ENCODE data around the gene SELENOK. TPM values are rescaled to one million over a fixed set of nuclear protein-coding genes. Genes with fewer than 3 reads are reported as not detected.

SELENOK gene
- total and polyA plus RNA-seq, 5 experiments from 2014 or later: 37.7 to 176 (median 102) TPM

DNA sequence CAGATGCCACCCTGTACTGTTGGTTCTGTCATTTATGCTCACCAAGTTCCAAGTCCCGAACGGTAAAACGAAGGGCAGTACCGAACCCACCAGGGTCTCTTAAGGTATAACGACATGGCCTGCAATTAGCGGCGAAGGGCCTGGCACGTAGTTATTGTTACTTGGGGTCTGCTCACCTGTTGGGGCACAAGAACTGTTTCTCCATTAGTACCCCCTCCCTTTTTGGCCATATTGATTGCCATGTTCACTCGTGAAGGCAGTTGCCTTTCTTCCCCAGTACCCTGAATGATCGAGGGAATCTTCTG is 44.9 kb downstream of the SELENOK start:
- Mint-ChIP-seq H3K27ac (no peak overlapping the region), H3K36me3 (no peaks in the 10 kb centered on the region), H3K4me1 (peaks cover 1 to 10% (median 7%) of the 10 kb centered on the region in 4 donors), H3K27me3 (peaks cover 32 to 85% (median 49%) of the 10 kb centered on the region in 5 donors), H3K9me3 (no peaks in the 10 kb centered on the region), H3K4me3 (peak overlapping the region; percentile 22 to 77 (median 68))
- DNase-seq (no peak), ATAC-seq (no peak)
- POLR2A ChIA-PET: no interaction called here

DNA sequence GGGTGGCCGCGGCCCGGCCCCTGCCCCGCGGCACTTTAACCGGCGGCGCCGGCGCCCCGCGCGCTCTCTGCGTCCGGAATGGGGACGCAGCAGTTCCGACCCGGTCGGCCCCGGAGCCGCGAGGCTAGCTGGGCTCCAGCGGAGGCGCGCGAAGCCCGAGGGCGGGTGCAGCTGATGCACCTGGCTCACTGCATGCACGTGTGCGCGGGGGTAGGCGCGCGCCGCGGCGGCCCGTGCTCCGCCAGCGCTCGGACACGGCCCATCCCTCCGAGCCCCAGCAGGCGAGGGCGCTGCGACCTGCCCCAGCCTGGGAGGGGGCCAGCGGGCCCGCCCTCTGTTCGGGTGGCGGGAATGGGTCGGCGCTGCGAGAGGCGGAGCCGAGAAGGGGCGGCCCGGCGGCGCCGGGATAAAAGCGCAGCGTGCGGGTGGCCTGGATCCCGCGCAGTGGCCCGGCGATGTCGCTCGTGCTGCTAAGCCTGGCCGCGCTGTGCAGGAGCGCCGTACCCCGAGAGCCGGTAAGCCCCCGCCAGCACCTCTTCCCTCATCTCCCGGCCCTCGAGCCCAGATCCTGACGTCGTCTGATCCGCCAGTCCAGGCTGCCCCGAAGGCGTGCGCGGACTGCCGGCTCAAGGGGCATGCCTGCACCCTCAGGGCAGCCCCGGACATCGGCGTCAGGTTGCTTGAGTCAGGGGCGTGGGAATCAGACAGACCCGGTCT is 45.4 kb downstream of the SELENOK start, which contains the start of the genes CHDH and IL17RB:
CHDH (minus strand) TSS at position 286 of the 717 bp plus-strand sequence. CDS start 22,411 bp downstream, outside the sequence.
IL17RB (plus strand) TSS at position 435 of the 717 bp plus-strand sequence; CDS start at position 456, 21 bp downstream.
- peak within 1 kb of the TSS; percentile 22 to 77 (median 70) for H3K4me3 Mint-ChIP-seq
- DNase-seq: no peak
- peaks cover 1 to 10% (median 7%) of the 10 kb centered on the region in 4 donors for H3K4me1 Mint-ChIP-seq
- ATAC-seq: peak; percentile 35 to 47
- H3K27me3 Mint-ChIP-seq: peaks cover 30 to 80% (median 48%) of the 10 kb centered on the region in 5 donors
- no peak within 1 kb of the TSS for H3K27ac Mint-ChIP-seq
- H3K36me3 Mint-ChIP-seq: no peaks in the 10 kb centered on the region
- H3K9me3 Mint-ChIP-seq: no peaks in the 10 kb centered on the region
- POLR2A ChIA-PET: no interaction called here

DNA sequence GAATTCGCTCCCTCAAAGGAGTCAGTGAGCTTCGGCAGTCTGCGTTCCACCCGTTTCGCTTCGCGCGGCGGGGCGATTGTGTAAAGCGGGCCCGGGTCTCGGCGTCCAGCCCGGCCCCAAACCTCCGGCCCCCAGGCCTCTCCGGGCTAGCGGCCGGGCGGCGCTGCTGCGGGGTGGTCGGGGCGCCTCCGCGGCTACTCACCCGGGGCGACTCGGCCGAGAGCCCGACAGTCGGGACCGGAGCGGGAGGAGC is 45.9 kb downstream of the SELENOK start:
- H3K27me3 Mint-ChIP-seq: peaks cover 25 to 75% (median 43%) of the 10 kb centered on the region in 5 donors
- H3K4me1 Mint-ChIP-seq: peaks cover 1 to 10% (median 7%) of the 10 kb centered on the region in 4 donors
- no peak overlapping the region for H3K27ac Mint-ChIP-seq
- no peaks in the 10 kb centered on the region for H3K36me3 Mint-ChIP-seq
- no peak for ATAC-seq
- no peak for DNase-seq
- POLR2A ChIA-PET: no interaction called here
- peak overlapping the region in 9 of 10 donors; percentile 15 to 74 (median 43) for H3K4me3 Mint-ChIP-seq
- no peaks in the 10 kb centered on the region for H3K9me3 Mint-ChIP-seq

DNA sequence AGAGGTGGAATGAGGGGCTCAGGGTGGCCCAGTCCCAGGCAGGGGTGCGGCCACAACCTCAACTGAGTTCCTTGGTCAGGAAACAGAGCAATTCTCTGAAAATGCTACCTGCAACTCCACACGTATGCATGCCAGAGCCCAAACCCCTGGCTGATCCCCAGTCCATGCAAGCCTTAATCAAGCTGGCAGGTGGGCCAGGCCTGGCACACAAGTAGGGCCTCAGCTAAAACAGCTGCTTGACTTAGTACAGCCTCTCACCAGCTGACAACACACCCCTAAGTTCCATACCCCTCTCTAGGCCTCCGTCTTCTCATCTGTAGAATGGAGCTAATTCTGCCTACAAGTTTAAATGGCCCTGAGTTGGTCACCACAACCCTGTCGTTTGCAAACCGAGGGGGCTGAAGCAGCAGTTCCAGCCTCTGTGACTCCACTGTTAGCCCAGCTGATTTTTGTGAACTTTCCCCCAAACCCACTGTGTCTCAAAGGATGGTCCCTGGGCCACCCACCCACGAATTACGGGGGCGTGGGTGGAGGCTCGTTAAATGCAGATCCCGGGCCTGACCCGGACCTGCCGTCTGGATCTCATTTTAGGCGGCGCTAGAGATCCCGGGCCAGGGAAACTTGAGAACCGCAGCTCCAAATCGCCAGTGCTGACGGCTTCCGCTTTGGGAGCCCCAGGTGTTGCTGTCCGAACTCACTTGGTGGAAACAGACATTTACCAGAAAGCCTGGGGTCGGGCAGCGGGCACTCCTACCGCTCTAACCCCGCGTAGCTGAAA is 46.4 kb downstream of the SELENOK start:
- ATAC-seq: no peak
- H3K27ac Mint-ChIP-seq: no peak overlapping the region
- no peaks in the 10 kb centered on the region for H3K36me3 Mint-ChIP-seq
- peak overlapping the region; percentile 15 to 74 (median 64) for H3K4me3 Mint-ChIP-seq
- no peaks in the 10 kb centered on the region for H3K9me3 Mint-ChIP-seq
- peaks cover 1 to 10% (median 7%) of the 10 kb centered on the region in 4 donors for H3K4me1 Mint-ChIP-seq
- DNase-seq: no peak
- H3K27me3 Mint-ChIP-seq: peaks cover 25 to 73% (median 42%) of the 10 kb centered on the region in 5 donors
- POLR2A ChIA-PET: no interaction called here

DNA sequence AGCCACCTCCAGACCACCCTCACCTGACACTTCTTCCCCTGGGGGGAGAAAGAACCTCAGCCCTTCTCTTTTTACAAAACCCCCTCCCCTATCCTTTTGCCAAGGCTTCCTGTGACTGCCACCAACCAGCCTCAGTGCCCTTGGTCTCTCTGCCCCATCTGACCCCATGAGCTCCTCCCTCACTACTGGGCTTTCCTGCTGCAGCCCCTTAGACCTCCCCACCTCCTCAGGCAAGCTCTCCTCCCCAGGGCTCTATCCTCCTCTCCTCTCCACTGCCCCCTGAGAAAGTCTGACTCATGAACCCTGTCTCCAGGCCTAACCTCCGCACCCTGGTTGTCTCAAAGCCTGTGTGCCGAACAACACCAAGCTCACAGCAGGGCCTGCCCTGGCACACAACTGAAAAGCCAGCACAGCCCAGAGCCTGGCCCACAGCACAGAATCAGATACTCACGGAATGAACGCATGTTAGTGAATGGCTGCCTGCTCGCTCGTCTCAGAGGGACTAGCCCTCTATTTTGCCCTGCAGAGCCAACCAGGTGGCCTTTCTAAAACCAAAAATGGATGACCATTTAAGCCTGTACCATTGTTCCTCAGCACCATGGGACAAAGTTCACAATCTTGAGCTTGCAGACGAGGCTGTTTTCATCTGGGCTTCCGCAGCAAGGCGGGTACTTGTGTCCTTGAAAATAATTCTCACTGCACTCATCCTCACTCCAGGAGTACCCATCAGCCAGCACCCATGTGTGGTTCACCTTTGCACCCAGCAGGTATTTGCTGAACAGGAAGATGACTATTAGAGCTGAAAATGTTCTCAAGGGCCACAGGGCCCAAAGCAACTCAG is 47.2 kb downstream of the SELENOK start:
- H3K9me3 Mint-ChIP-seq: no peaks in the 10 kb centered on the region
- H3K27me3 Mint-ChIP-seq: peaks cover 25 to 67% (median 38%) of the 10 kb centered on the region in 5 donors
- H3K4me3 Mint-ChIP-seq: peak overlapping the region in 7 of 10 donors; percentile 18 to 73 (median 39)
- no peak for DNase-seq
- H3K27ac Mint-ChIP-seq: peak overlapping the region in 1 of 10 donors; percentile 5
- ATAC-seq: no peak
- H3K36me3 Mint-ChIP-seq: no peaks in the 10 kb centered on the region
- H3K4me1 Mint-ChIP-seq: peaks cover 1 to 10% (median 7%) of the 10 kb centered on the region in 4 donors
- POLR2A ChIA-PET: no interaction called here

DNA sequence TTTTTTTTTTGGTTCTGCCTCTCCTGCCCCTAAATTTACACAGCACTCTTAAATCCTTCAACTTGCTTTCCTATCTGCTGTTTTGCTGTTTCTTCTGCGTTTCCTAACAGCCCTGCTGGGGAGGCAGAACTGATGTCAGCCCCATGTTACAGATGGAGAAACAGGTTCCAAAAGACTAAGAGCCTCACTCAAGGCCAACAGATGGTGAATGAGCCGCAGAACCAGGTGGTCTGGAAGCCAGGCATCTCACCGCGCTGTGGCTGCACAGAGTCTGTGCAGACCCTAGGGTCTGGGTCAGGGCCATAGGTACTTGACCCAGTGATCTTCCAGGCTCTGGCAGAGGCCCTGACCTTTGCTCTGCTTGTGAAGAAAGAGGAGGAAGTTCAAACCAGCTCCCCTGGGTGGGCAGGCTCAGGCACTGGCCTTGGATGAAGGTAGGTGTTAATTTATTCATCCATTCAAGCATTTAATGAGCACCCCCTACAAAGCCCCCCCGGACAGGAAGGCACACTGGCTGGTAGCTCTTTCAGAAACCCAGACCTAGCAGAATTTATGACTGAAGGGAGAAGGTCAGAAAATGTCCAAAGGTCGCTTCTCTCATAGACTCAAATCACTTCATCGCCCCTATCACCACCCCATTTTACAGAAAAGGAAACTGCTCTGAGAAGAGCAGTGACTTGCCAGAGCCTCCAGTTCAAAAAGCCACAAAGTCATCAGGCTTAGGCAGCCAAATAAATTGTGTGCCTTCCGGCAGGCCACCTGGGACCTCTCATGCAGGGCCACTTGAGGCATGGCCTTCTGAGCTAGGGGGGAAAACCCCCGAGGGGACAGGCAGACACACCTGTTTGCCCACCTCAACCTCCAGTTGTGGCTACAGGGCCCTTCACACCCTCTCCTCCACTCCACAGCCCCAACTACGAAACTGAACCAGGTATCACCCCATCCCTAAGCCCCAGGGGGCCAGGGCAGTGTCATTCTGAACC is 48.2 kb downstream of the SELENOK start:
- H3K36me3 Mint-ChIP-seq: no peaks in the 10 kb centered on the region
- DNase-seq (no peak), ATAC-seq (no peak)
- H3K27ac Mint-ChIP-seq: peak overlapping the region in 1 of 10 donors; percentile 5
- H3K9me3 Mint-ChIP-seq: no peaks in the 10 kb centered on the region
- H3K4me3 Mint-ChIP-seq: peak overlapping the region in 3 of 10 donors; percentile 1 to 38 (median 25)
- H3K4me1 Mint-ChIP-seq: peaks cover 1 to 10% (median 7%) of the 10 kb centered on the region in 4 donors
- peaks cover 21 to 67% (median 33%) of the 10 kb centered on the region in 5 donors for H3K27me3 Mint-ChIP-seq
- POLR2A ChIA-PET: no interaction called here

DNA sequence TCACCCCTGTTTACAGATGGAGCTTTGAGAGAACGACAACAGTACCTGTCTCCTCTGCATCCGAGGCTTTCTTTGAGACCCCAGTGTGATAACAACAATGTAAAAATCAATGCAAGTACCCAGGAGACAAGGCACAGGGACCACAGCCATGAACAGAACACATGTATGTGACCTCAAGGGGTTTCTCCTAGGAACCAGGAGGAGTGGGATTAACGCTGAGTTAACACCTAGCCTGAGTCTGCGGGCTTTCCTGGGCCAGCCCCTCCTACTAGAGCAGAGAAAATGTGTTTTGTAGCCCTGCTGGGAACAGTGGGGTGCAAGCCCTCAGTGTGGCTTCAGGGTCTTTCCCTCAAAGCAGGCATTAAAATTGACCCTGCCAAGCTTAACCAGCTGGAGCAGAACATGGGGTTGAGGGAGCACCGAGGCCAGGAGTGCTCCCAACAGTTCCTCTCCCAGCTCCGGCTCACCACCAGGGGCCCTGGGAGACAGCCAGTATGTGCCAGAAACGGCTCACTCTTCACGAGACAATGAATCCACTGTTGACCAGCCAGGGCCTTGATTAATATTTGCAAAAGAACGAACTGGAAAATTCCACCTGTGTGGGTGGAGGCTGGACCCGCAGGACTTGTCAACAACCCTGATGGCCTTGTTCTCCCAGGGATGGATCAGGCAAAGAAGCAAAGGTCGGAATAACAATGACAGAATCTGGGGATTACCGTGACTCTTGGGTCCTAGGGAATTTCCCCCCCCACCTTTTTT is 49.0 kb downstream of the SELENOK start:
- POLR2A ChIA-PET: interaction anchor here (0.6 kb wide), 1 partner anchor 482 kb away, joined by 3 read pairs; no protein-coding TSS in a partner anchor
- H3K4me3 Mint-ChIP-seq: no peak overlapping the region

DNA sequence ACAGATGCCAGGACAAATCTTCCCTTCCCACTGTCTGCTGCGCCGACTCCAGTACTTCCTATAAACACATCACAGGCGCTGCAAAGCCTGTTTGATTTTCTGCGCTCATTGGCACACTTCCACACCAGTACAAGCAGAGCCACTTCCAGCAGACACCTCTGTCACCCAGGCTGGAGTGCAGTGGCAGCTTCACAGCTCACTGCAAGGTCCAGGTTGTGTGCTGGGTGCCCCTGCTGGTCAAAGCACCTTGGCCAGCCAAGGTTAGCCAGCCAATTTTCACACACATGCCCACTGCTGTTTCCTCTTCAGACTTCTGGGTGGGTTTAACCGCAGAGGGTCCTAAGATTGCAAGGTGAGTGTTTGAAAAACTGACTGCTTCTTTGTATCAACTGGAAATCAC is 50.4 kb downstream of the SELENOK start:
- POLR2A ChIA-PET: no interaction called here
- ATAC-seq: no peak
- DNase-seq: no peak
- H3K27me3 Mint-ChIP-seq: peaks cover 16 to 53% (median 26%) of the 10 kb centered on the region in 5 donors
- H3K9me3 Mint-ChIP-seq: no peaks in the 10 kb centered on the region
- H3K27ac Mint-ChIP-seq: no peak overlapping the region
- no peaks in the 10 kb centered on the region for H3K36me3 Mint-ChIP-seq
- peaks cover 0 to 5% (median 3%) of the 10 kb centered on the region in 4 donors for H3K4me1 Mint-ChIP-seq
- H3K4me3 Mint-ChIP-seq: no peak overlapping the region

More for the DNA sequence above, 49.0 kb downstream of the SELENOK start:
- Mint-ChIP-seq H3K9me3 (no peaks in the 10 kb centered on the region), H3K27ac (no peak overlapping the region), H3K36me3 (no peaks in the 10 kb centered on the region), H3K4me1 (peaks cover 1 to 10% (median 7%) of the 10 kb centered on the region in 4 donors), H3K27me3 (peaks cover 21 to 66% (median 33%) of the 10 kb centered on the region in 5 donors)
- no peak for DNase-seq
- no peak for ATAC-seq

DNA sequence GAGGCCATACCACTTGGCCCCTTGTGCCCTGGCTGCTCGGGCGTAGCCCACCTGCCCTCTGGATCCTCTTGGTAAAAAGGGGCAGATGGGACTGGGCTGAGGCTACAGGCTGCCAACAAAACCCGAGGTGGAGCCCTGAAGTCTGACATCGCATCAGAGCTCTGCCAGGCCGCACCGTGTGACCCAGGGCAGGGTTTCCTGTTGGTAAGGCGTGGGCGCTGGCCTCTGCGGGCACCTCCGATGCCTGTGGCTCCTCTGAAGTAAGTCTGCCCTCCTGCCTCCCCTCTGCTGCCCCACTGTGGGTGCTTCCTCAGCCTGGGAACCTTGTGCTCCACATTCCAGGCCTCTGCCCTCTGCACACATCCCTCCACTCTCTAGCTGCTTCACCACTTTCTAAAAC is 54.3 kb downstream of the SELENOK start:
- Mint-ChIP-seq H3K4me3 (no peak overlapping the region), H3K9me3 (no peaks in the 10 kb centered on the region), H3K4me1 (peaks cover 0 to 2% (median under 1%) of the 10 kb centered on the region in 4 donors), H3K36me3 (no peaks in the 10 kb centered on the region), H3K27me3 (peaks cover 2 to 19% (median 6%) of the 10 kb centered on the region in 5 donors), H3K27ac (no peak overlapping the region)
- no peak for ATAC-seq
- POLR2A ChIA-PET: interaction anchor here (0.6 kb wide), 1 partner anchor 10 kb away, joined by 5 read pairs; no protein-coding TSS in a partner anchor
- no peak for DNase-seq

DNA sequence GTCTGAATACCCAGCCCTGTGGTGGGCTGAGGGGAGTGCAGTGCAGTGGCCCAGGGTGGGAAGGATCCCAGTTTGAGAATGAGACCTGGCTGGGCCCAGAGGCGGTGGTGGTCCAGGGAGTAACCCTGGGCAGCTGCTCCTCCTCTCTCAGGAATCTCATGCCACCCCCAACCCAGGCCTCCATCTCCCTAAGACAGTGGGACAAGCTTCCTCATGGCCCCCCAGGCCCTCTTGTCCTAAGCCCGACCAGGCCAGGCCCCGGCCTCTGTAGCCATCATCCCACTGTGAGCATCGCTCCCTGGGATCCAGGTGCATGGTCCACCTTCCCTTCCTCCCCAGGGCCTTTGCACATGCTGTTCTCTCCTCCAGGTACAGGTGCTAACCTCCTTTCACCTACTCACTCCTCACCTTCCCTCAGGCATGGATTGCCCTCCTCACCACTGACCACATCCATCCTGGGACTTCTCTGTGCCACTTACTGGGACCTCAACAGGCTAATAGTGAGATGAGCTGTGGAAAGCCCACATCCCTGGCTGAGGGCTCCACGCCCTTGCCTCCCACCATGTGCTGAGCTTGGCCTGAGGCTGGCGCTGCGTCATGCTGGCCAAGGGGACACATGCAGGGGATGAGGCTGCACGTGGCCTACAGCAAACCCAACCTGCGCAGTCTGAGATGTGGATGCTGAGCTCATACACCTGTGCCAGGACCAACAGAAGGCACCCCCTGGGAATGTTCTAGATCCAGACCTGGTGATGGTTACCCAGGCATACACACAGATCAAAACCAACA is 55.4 kb downstream of the SELENOK start:
- Mint-ChIP-seq H3K4me3 (no peak overlapping the region), H3K27ac (no peak overlapping the region)

More for the DNA sequence above, 55.4 kb downstream of the SELENOK start:
- H3K9me3 Mint-ChIP-seq: no peaks in the 10 kb centered on the region
- ATAC-seq (no peak), DNase-seq (no peak)
- H3K27me3 Mint-ChIP-seq: peaks cover 2 to 18% (median 6%) of the 10 kb centered on the region in 5 donors
- POLR2A ChIA-PET: no interaction called here
- H3K4me1 Mint-ChIP-seq: peaks cover 0 to 2% (median under 1%) of the 10 kb centered on the region in 4 donors
- no peaks in the 10 kb centered on the region for H3K36me3 Mint-ChIP-seq

Data from naive thymus-derived CD8-positive, alpha-beta T cell (primary cell).